GM04504 (cell line): ENCODE measurements around the gene MRPS27.

ENCODE experiments used
- DNase-seq: peaks from one replicate; pipeline ENCODE4 v3.0.0-alpha.2; 2012; ENCODE audit warnings: low read depth

MRPS27 gene

GRCh38 chr5:72319976-72320752 is at the start of gene MRPS27, which contains the start of gene PTCD2:
TSS of gene MRPS27 (minus strand) at chr5:72320240. CDS start at chr5:72320221, 19 bp downstream.
TSS of gene PTCD2 (plus strand) at chr5:72320373. CDS start at chr5:72320383, 10 bp downstream.
- peak; percentile 97 for DNase-seq

GRCh38 chr5:72369711-72370110 is 49.7 kb upstream of the MRPS27 start:
- DNase-seq: no peak

GRCh38 chr5:72369301-72369700 is 49.3 kb upstream of the MRPS27 start:
- no peak for DNase-seq

GRCh38 chr5:72368271-72368670 is 48.2 kb upstream of the MRPS27 start:
- DNase-seq: no peak

- DNase-seq: peak; percentile 48
Observed at GRCh38 chr5:72366324-72366976, 46.4 kb upstream of the MRPS27 start.

GRCh38 chr5:72364951-72365350 is 44.9 kb upstream of the MRPS27 start:
- no peak for DNase-seq

GRCh38 chr5:72364171-72364570 is 44.1 kb upstream of the MRPS27 start:
- no peak for DNase-seq

- DNase-seq: no peak
Observed at GRCh38 chr5:72363166-72363802, 43.2 kb upstream of the MRPS27 start.

GRCh38 chr5:72359886-72360285 is 39.8 kb upstream of the MRPS27 start:
- no peak for DNase-seq

GRCh38 chr5:72358925-72359324 is 38.9 kb upstream of the MRPS27 start:
- DNase-seq: no peak

- no peak for DNase-seq
Observed at GRCh38 chr5:72356361-72356760, 36.3 kb upstream of the MRPS27 start.

- DNase-seq: peak; percentile 19
Observed at GRCh38 chr5:72355706-72356299, 35.8 kb upstream of the MRPS27 start.

- peak; percentile 22 for DNase-seq
Observed at GRCh38 chr5:72353046-72353445, 33.0 kb upstream of the MRPS27 start.

GRCh38 chr5:72352616-72353015 is 32.6 kb upstream of the MRPS27 start:
- DNase-seq: no peak

- no peak for DNase-seq
Observed at GRCh38 chr5:72351376-72351775, 31.3 kb upstream of the MRPS27 start.

GRCh38 chr5:72347801-72348308 is 27.8 kb upstream of the MRPS27 start:
- peak; percentile 70 for DNase-seq

GRCh38 chr5:72346398-72346797 is 26.4 kb upstream of the MRPS27 start:
- DNase-seq: no peak

- DNase-seq: no peak
Observed at GRCh38 chr5:72338689-72339209, 18.7 kb upstream of the MRPS27 start.

GRCh38 chr5:72337159-72337558 is 17.1 kb upstream of the MRPS27 start:
- DNase-seq: no peak

GRCh38 chr5:72330712-72331111 is 10.7 kb upstream of the MRPS27 start:
- DNase-seq: no peak

GRCh38 chr5:72328172-72328571 is 8.1 kb upstream of the MRPS27 start:
- no peak for DNase-seq

GRCh38 chr5:72326306-72326649 is 6.2 kb upstream of the MRPS27 start:
- no peak for DNase-seq
